Activated T-cell treated with anti-CD3 and anti-CD28 coated beads for 48 hours (primary cell): Measurements from ENCODE around the gene GRK1.

Experiments used
- DNase-seq: peaks from one replicate; pipeline ENCODE4 v3.0.0-alpha.2; 2020; ENCODE audit warnings: low read depth

GRK1 gene

DNA sequence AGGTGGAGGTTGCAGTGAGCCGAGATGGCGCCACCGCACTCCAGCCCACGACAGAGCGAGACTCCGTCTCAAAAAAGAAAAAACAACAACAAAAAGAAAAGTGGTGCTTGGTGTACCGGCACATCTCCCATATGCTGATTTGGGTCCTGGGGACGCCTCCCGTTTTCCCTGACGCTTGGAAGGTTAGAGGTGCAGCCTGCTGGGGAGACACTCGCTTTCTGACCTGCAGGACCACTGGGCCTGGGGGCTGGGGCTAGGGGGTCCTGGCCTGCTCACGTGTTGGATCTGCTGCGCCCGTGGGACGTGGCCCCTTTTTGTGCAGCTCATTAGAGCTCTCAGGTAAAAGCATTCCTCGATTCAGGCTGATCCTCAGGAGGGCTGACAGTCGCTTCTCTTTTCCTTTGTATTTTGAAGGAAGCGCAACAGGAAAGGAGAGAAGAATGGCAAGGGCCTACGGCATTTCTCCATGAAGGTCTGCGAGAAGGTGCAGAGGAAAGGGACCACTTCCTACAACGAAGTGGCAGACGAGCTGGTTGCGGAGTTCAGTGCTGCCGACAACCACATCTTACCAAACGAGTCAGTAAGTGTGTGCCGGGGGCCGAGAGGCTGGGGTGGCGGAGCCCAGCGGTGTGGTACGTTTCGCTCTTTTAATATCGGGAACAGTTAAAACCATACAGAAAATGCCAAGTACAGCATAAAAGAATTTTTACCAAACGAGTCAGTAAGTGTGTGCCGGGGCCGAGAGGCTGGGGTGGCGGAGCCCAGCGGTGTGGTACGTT, 34.1 kb upstream of the GRK1 start:
- no peak for DNase-seq

DNA sequence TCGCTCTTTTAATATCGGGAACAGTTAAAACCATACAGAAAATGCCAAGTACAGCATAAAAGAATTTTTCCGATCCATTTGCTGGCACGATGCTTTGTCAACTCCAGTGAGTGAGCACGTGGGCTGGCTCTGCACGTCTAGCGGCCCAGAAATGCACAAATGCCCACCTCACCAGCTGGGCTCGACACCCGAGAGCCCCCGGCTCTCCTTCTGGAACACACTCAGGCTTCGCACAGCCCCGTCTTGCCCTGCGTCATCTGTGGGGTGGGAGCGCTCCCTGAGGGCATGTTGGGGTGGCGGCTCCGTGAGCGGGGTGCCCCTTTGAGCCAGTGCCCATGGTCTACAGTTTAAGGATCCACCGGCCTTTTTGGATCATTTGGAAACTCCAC, 33.5 kb upstream of the GRK1 start:
- DNase-seq: no peak

DNA sequence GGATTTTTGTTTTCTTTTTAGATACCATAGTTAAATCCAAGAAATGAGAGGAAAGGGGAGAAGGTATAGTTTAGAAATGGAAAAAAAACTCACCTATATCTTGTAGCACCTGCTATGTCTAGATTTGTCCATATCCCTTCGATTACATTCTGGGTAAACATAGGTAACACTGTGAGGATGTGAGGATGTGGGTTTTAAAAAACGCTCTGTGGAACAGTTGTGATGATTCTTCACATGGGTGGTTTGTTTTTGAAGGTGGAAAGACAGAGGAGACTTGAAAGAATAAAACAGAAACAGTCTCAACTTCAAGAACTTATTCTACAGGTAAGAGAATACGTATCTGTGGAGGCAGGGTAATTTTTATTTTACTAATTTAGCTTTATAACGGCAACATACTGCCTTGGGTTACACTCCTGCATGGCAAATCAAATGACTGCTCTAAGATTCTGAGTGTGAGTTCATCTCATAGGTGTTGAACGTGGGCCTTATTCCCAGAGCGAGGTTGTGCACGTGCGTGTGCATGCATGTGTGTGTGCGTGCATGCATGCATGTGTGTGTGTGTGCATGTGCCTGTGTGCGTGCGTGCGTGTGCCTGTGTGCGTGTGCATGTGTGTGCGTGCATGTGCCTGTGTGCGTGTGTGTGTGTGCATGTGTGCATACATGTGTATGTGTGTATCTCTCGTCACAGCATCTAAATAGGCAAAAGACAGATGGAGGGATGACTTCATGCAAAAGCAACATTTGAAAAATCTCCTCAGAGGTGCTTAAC, 32.6 kb upstream of the GRK1 start:
- no peak for DNase-seq

DNA sequence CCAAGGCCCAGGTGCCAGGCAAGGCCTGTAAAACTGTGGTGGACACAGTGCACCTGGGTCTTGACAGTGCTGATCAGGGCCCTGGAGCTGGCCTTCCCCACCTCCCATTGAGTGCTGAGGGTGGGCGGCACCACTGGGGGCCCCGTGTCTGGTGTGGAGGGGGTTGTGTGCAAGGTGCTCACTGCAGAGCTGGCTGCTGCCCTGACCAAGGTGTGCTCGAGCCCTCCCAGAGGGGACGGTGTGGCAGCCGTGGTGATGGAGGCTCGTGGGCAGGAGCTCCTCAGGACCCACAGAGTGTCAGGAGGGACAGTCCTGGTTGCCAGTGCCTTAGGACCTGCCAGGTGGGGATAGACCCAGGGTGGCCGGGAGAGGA, 32.0 kb upstream of the GRK1 start:
- DNase-seq: no peak

DNA sequence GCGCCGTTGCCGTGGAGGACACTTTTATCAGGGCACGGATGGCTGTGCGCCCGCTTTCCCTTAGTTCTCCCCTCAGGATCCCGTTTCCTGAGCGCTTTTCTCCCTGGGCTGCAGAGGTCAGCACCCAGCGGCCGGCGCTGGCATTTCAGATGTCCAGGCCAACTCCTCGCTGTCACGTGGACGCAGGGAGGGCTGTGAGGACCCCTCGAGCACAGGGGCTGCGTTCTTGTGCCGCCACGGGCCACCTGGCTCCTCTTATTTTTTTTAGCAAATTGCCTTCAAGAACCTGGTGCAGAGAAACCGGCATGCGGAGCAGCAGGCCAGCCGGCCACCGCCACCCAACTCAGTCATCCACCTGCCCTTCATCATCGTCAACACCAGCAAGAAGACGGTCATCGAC, 31.3 kb upstream of the GRK1 start:
- DNase-seq: no peak

DNA sequence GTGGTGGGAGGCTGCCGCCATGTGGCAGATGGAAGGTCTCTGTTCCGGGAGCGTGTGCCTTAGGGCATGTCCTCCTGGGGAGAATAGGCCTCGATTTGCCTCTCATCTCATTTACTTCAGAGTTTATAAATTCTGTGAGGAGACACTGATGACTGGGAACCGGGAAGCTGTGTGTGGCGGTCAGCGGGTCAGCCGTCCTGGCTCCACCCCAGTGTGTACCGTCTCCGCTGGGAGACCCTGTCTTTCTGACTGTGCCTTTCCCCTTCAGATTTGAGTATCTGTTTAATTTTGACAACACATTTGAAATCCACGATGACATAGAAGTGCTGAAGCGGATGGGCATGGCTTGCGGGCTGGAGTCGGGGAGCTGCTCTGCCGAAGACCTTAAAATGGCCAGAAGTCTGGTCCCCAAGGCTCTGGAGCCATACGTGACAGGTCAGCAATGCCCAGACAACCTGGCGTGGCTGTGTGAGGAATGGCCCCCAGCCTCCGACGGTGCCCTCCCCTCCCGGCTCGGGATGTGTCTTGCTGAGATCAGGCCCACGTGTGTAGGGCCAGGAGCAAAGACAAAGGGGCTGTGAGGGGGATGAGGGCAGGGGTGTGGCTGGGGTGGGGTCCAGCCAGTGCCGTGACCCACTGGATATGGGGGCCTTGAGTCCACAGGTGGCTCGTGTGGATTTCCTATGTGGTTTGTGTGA, 30.6 kb upstream of the GRK1 start:
- DNase-seq: no peak

DNA sequence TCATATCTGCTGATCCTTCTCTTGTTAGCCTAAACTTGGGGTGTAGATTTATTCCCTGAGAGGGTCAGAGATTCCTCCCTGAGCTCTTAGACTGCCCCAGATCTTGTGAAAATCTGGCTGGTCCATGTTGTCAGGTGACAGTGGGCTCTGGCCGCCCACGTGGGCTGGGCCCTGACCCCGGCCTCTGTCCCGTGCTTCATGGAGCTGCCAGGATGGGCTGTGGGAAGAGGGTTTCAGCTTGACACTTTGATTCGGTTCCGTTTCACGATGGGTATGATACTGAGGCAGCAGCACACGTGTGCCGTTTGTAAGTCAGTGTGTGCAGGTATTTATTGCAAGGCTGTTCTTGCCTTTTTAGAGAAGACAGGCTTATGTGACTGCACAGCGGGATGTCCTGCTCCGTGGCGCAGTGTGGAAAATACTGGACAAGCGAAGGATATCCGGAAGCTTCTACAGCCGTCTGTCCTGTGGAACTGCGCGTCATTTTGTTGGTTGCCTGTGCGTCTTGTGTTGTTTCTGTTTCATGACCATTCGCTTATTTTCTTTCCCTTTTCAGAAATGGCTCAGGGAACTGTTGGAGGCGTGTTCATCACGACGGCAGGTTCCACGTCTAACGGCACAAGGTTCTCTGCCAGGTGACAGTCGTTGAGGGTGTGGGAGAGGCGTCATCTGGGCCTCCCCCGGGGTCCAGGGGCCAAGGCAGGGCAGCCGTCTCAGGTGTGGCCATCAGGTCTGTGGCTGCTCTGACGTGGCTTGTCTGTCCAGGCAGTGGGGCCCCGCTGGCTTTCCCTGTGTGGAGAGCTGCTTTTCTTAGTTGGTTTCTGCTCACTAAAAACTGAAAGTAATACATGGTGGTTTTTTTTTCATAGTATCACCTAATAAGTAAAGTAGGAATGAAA, 29.5 kb upstream of the GRK1 start:
- no peak for DNase-seq

DNA sequence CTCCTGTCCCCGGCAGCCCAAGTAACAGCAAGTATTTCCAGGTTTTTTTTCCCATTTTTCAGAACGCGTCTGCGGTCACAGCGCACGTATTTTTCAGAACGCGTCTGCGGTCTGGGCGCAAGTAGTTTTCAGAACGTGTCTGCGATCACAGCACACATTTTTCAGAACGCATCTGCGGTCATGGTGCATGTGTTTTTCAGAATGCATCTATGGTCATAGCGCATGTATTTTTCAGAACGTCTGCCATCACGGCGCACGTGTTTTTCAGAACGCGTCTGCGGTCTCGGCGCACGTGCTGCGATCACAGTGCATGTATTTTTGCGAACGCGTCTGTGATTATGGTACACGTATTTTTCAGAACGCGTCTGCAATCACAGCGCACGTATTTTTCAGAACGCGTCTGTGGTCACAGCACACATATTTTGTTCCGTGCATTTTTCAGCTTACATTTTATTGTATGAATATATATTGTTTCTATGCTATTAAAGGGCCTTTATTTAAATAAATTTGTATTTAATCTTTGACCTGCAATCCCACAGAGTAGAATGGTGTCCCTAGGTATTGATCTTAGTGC, 28.8 kb upstream of the GRK1 start:
- no peak for DNase-seq

DNA sequence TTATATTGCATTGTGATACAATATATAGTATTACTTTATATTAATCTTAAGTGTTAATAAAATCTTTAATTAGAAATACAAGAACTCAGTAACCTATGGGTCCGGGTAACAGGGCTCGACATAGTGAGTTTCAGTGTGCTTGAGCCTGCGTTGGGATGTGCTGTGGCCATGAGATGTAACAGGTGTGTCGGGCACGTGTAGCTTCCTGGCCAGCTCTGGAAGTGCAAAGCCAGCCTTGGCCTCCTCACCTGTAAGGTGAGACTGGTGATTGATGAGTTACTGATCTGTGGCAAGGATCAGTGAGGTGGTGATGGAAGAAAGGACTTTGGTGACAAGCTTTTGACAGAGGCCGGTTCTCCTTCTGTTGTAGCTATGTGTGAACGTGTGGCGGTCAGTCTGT, 28.2 kb upstream of the GRK1 start:
- DNase-seq: no peak

DNA sequence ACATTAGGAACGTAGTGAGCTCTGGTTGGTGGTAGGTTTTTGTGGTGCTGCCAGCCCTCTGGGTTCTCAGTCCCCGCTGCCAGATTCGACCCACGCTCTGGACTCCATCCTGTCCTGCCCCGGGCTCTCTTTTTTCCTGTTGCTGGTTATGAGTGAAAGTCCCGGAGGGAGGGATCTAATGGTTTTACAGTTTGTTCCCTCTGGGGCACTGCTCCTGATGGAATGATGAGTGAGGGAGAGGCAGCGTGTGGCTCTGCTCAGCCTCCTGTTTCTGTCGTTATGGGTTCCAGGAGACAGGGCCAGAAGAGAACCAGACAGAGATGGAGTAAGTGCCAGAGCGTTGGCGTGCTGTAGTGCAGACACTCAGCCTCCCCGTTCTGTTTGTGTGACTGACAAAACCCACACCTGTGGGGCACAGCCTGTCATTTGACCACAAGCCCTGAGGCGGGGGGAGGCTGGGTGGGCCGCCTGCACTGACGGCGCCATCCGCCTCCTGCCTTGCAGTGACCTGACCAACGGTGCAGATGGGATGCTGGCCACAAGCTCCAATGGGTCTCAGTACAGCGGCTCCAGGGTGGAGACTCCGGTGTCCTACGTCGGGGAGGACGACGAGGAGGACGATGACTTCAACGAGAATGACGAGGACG, 27.3 kb upstream of the GRK1 start:
- DNase-seq: no peak

DNA sequence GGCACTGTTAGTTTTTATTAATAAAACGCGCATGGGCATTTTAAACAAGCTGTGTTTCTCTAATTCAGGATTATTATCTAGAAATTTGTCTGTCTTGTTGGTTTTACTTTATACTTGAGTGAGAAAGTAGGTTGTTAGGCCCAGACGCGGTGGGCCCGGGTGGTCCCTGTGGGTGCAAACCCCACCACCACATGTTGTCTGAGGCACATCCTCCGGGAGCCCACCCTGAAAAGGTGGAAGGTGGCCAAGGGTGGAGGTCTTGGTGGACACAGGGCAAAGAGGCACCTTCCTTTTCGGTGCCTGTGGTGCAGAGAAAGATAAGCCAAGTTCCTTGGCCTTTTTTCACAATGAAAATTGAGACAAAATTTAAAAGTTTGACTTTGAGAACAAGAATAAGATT, 25.6 kb upstream of the GRK1 start:
- no peak for DNase-seq

DNA sequence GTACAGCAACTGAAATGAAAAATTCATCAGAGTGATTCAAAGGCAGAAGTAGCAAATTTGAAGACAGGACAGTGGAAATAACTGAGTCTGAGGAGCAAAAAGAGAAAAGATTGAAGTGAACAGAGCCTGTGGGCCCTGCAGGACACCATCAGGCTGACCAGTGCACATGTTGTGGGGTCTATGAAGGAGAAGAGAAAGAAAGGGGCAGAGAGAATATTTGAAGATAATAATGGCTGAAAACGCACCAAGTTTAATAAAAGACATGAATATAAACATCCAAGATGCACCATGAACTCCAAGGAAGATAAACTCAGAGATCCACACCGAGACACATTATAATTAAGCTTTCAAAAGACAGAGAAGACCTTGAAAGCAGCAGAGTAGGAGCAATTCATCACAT, 24.5 kb upstream of the GRK1 start:
- DNase-seq: no peak

DNA sequence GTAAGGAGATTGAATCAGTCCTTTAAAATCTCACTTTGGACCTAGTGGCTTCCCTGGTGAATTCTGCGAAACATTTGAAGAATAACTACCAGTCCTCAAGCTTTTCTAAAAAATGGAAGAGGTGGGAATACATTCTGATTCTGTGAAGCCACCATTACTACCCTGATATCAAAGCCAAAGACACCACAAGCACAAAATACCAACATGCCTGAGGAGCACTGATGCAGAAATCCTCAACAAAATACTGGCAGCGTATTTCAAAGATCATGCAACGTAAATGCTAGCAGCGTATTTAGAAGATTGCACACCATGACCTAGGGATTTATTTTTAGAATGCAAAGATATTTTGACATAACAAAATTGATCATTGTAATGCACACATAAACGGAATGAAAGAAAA, 23.4 kb upstream of the GRK1 start:
- DNase-seq: no peak

DNA sequence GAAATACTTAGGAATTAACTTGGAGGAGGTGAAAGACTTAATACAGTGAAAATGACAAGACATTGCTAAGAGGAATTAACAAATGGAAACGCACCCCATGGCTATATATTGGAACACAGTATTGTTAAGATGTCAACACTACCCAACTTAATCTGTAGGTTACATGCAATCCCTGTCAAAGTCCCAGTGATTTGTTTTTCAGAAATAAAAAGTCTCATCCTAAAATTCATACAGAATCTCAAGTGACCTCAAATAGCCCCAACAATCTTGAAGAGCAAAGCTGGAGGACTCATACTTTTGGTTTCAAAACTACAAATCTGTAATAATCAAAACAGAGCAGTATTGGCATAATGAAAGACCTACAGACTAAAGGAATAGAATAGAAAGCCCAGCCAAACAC, 22.2 kb upstream of the GRK1 start:
- no peak for DNase-seq

DNA sequence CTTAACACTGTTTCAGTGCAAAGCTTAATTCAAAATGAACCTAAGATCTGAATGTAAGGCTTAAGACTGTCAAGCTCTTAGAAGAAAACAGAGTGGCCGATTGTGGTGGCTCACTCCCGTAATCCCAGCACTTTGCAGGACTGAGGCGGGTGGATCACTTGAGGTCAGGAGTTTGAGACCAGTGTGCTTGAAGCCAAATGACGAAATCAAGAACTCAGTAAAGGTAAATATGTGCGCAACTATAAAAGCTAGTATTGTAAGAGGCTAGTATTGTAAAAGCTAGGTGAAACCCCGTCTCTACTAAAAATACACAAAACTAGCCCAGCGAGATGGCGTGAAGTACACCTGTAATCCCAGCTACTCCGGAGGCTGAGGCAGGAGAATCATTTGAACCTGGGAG, 21.7 kb upstream of the GRK1 start:
- DNase-seq: no peak

DNA sequence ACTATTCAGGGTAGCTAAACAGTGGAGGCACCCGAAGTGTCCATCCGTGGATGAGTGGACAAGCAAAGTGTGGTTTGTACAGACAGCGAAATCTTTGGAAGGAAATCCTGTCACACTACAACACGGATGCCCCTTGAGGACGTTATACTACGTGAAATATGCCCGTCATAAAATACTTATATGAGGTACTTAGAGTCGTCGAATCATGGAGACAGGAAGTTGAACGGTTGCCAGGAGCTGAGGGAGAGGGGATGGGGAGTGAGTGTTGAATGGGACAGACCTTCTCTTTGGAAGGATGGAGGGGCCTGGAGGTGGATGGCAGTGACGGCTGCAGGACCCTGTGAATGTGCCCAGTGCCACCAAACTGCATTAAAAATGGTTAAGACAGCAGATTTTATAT, 20.6 kb upstream of the GRK1 start:
- no peak for DNase-seq

DNA sequence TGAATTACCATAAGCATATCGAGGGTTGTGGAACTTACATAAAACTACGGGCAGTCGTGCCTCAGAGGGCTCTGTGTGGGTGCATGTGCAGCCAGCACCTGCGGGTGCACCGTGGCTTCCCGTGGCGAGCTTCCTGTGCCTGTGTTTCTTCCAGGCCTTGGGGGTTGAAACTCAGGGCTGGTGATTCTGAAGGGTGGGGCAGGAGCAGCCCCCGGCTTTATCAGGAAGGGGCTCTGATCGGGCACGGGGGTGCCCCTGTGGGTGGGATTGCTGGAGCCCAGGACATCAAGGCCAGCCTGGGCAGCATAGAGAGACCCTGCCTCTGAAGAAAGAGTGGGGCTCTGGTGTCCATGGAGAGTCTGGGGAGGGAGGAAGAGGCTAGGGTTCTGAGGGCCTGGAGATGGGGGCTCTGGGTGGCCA, 20.1 kb upstream of the GRK1 start:
- no peak for DNase-seq

DNA sequence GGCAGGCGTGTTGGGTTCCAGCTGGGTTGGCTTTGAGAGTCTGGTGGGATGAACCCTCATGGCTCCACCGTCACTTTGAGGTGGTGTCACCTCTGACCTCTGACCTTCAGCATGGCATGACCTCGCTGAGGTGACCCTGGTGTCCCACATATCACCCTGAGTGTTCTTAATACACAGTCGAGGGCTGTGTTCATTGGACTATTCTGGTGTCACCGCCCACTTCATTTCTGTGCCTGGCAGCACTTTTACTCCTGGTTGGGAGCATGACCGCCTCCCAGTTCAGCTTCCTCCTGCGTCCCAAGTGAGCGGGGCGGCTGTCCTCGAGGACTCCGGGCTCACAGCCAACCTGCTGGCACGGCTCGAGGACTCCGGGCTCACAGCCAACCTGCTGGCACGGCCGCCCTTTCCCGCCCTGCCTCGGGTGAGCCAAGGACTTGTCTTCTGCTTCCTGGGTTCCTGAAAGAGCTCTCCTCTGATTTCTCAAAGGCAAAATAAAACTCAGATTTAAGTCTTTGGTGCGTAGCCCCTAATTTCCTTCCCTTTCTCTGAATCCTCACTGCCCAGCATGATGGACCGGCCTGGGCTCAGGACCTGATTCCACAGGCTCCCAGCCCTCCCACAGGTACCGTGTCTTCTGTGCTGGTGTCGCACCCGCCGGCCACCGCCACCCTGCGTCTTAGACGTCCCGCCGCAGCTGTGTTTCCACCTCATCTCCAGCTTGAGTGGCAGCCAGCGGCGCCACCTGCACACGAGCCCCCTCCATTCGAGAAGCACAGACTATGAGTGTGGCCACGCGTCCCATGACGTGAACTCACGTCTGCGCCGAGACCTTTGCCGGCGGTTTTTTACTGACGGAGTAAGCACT, 19.4 kb upstream of the GRK1 start:
- no peak for DNase-seq

DNA sequence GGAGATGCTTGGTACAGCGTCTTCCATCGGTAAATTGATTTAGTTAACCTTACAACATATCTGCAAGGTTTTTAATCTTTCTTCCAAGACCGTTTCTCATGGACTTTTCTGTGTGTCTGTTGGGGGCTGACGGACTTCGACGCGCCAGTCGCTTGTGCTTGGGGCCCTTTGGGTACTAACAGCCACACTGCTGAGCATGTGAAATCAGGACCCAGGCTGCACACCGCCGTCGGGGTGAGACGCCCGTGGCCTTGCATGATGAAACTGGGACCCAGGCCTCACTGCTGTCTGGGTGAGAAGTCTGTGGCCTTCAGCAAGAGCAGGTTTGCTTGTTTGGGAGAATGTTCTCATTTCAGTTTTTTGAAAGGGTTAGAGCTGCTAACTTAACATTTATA, 18.8 kb upstream of the GRK1 start:
- no peak for DNase-seq

DNA sequence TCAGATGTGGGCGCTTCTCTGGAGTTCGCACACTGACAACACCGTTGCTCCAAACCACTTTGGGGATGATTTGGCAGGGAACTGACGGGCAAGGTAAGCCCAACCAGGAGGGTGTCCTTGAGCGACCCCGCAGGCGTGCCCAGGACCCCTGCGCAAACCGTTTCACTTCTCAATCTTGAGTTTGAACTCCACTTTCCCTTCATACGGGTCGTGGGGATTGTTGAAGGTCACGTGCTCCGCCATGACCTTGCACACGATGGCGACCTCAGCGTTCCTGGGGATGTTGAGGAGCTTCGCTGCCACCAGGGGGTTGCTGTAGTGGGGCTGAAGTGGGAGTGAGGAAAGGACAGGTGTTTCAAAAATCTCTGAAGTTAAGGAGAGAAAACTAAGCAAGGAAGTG, 17.8 kb upstream of the GRK1 start:
- DNase-seq: no peak
